PC-3 (cell line): ENCODE data around the gene ANKRD10.

Source experiments
- CTCF ChIP-seq: fragments of 300-600 bp; sonication (generic); conservative IDR thresholded peaks from 2 replicates; pipeline ENCODE4 v1.5.1; 2017; ENCODE audit warnings: antibody characterized with exemption, low read depth, mild to moderate bottlenecking, low read length
- EZH2 ChIP-seq: fragments of 300-600 bp; sonication (generic); IDR thresholded peaks from one replicate; pipeline ENCODE4 v1.6.1; 2017; ENCODE audit warnings: antibody characterized with exemption, mild to moderate bottlenecking, low read length; ENCODE audit not compliant: unreplicated experiment
- EZH2phosphoT487 ChIP-seq: fragments of 300-600 bp; sonication (generic); IDR thresholded peaks from 2 replicates; pipeline ENCODE4 v1.6.1; 2018; ENCODE audit warnings: mild to moderate bottlenecking, antibody characterized with exemption, low read length, borderline replicate concordance

DNA sequence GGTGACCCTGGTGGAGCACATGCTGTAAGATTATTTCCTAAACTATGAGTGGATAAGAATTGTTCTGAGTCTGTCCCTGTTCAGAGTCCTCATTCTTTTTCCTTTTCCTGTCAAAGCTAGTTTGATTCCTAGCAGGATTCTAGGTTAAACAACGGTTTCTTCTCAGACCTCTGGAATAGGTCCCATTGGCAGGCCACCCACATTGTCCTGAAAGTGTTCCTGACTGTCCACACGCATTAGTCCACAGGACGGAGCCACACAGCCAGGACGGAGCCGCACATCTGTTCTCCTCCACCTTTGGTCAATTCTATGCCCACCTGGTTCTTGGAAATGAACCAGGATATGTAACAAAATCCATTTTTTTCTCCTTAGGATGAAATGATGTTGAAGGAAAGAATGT lies 46.1 kb downstream of the ANKRD10 start:
- TF ChIP-seq CTCF = no peak
- TF ChIP-seq EZH2 = no peak
- no peak for TF ChIP-seq EZH2phosphoT487
